Gastrocnemius medialis (tissue), 4 donors: ENCODE data around the gene TTN. TPM values are rescaled to one million over a fixed set of nuclear protein-coding genes. Genes with fewer than 3 reads are reported as not detected.

Source experiments
- ATAC-seq, 2 donors: fragments of 150-250 bp; one replicate each; pipeline ENCODE4 v1.9.1; 2016
- DNase-seq, 2 donors: peaks; one replicate each; pipeline ENCODE4 v3.0.0-alpha.2; 2019
- H3K27ac ChIP-seq, 4 donors: fragments of 200-600 bp; sonication (generic); 1 replicate in 1 of 4; 2 replicates in 3 of 4; pipeline ENCODE4 v1.5.1; 2016 to 2018; ENCODE audit warnings: mild to moderate bottlenecking in 2 of 4, moderate library complexity in 1 of 4
- H3K27me3 ChIP-seq, 3 donors: fragments of 200-600 bp; sonication (generic) in 2 of 3; 1 replicate in 1 of 3; 2 replicates in 2 of 3; pipeline versions ENCODE4 v1.5.1 to v1.6.0; 2016 to 2019; ENCODE audit warnings: mild to moderate bottlenecking in 1 of 3, moderate library complexity in 1 of 3
- H3K36me3 ChIP-seq, 2 donors: fragments of 200-600 bp; sonication (generic) in 1 of 2; one replicate each; pipeline ENCODE4 v1.5.1; 2017 to 2018
- H3K4me1 ChIP-seq, 2 donors: fragments of 200-600 bp; sonication (generic) in 1 of 2; one replicate each; pipeline ENCODE4 v1.5.1; 2016 to 2017; ENCODE audit warnings: mild to moderate bottlenecking in 2 of 2
- H3K4me3 ChIP-seq, 4 donors: fragments of 200-600 bp; sonication (generic) in 3 of 4; 1 replicate in 1 of 4; 2 replicates in 3 of 4; pipeline ENCODE4 v1.5.1; 2016 to 2019; ENCODE audit warnings: mild to moderate bottlenecking in 2 of 4
- H3K9me3 ChIP-seq, 3 donors: fragments of 200-600 bp; sonication (generic) in 2 of 3; 1 replicate in 1 of 3; 2 replicates in 2 of 3; pipeline ENCODE4 v1.5.1; 2016 to 2019
- CTCF ChIP-seq, 5 experiments: fragments of 450-650 bp in 3 of 5; fragments of 200-600 bp in 2 of 5; sonication (generic) in 2 of 5; IDR thresholded peaks in 4 of 5; conservative IDR thresholded peaks in 1 of 5; 1 replicate in 4 of 5; 2 replicates in 1 of 5; pipeline ENCODE4 v1.5.1; 2016 to 2019; ENCODE audit warnings: antibody characterized with exemption in 5 of 5, mild to moderate bottlenecking in 3 of 5, moderate library complexity in 3 of 5
- POLR2A ChIP-seq, 2 donors: fragments of 450-650 bp; IDR thresholded peaks; one replicate each; pipeline ENCODE4 v1.6.1; 2017; ENCODE audit warnings: antibody characterized with exemption in 2 of 2, mild to moderate bottlenecking in 2 of 2, moderate library complexity in 2 of 2
- in situ Hi-C, 4 donors: fragments of 200-750 bp; cut with MboI; loops; one replicate each; pipeline versions ENCODE4 v1.15.0 to v1.8.0; 2017; ENCODE audit warnings: low sequenced_read_pairs in 4 of 4
- intact Hi-C: fragments of 100-400 bp; cut with DNase I; formaldehyde crosslinking; loops from one replicate; pipeline ENCODE4 v1.15.1; 2023; ENCODE audit warnings: low total_unique reads
- total RNA-seq, 4 donors: library from RNA; depleted of rRNA; stranded (reverse); fragments of >200 nt; gene quantifications; one replicate each; pipeline versions ENCODE4 v1.1.0 to v1.2.3, GENCODE V29; 2016

The TTN gene
- total RNA-seq, 4 donors from 2014 or later = 4,552 to 9,701 (median 7,268) TPM

- TF ChIP-seq CTCF (IDR thresholded peaks at IDR 0.05 in 4 of 5, conservative IDR thresholded peaks at IDR 0.05 in 1 of 5) (no peak), POLR2A (IDR thresholded peaks at IDR 0.05) (no peak)
- no peak overlapping the region for H3K27ac ChIP-seq
- peaks cover 0 to 99% of the 10 kb centered on the region in 2 donors for H3K36me3 ChIP-seq
- intact Hi-C loops (loop anchor here (5.0 kb wide), 1 partner anchor 45 kb away; no protein-coding TSS in a partner anchor), in situ Hi-C loops (no loop called here)
- no peak overlapping the region for H3K4me3 ChIP-seq
- H3K9me3 ChIP-seq = no peaks in the 10 kb centered on the region
- H3K27me3 ChIP-seq = no peaks in the 10 kb centered on the region
- H3K4me1 ChIP-seq = peaks cover 55% of the 10 kb centered on the region in 2 donors
- DNase-seq (no peak), ATAC-seq (peak; percentile 70 to 75)
These were observed 50.4 kb downstream of the TTN start for GRCh38 chr2:178756843-178757242.

- TF ChIP-seq CTCF (IDR thresholded peaks at IDR 0.05 in 4 of 5, conservative IDR thresholded peaks at IDR 0.05 in 1 of 5) = no peak
- TF ChIP-seq POLR2A (IDR thresholded peaks at IDR 0.05) = no peak
- H3K4me1 ChIP-seq = peaks cover 50 to 54% of the 10 kb centered on the region in 2 donors
- DNase-seq = no peak
- intact Hi-C loops (loop anchor here (5.0 kb wide), 1 partner anchor 46 kb away; no protein-coding TSS in a partner anchor), in situ Hi-C loops (no loop called here)
- no peaks in the 10 kb centered on the region for H3K9me3 ChIP-seq
- no peaks in the 10 kb centered on the region for H3K27me3 ChIP-seq
- peaks cover 0 to 99% of the 10 kb centered on the region in 2 donors for H3K36me3 ChIP-seq
- peak overlapping the region in 1 of 4 donors; percentile 41 for H3K27ac ChIP-seq
- H3K4me3 ChIP-seq = no peak overlapping the region
- no peak for ATAC-seq
These were observed 50.9 kb downstream of the TTN start for GRCh38 chr2:178756343-178756742.

GRCh38 chr2:178747767-178748166 lies 59.5 kb downstream of the TTN start:
- DNase-seq = no peak
- in situ Hi-C loops (no loop called here), intact Hi-C loops (no loop called here)
- TF ChIP-seq CTCF (IDR thresholded peaks at IDR 0.05 in 4 of 5, conservative IDR thresholded peaks at IDR 0.05 in 1 of 5) = no peak
- TF ChIP-seq POLR2A (IDR thresholded peaks at IDR 0.05) = no peak
- Histone ChIP-seq H3K4me1 (peaks cover 63 to 68% of the 10 kb centered on the region in 2 donors), H3K36me3 (peaks cover 2 to 98% of the 10 kb centered on the region in 2 donors), H3K27ac (peak overlapping the region in 3 of 4 donors; percentile 24 to 53 (median 35)), H3K4me3 (no peak overlapping the region), H3K9me3 (no peaks in the 10 kb centered on the region), H3K27me3 (no peaks in the 10 kb centered on the region)
- ATAC-seq = peak in 1 of 2 donors; percentile 15

GRCh38 chr2:178734518-178734917 lies 72.7 kb downstream of the TTN start:
- no peak for DNase-seq
- Histone ChIP-seq H3K36me3 (peaks cover 0 to 100% of the 10 kb centered on the region in 2 donors), H3K27me3 (no peaks in the 10 kb centered on the region), H3K4me1 (peaks cover 79 to 83% of the 10 kb centered on the region in 2 donors), H3K27ac (peak overlapping the region in 2 of 4 donors; percentile 41 to 79), H3K4me3 (no peak overlapping the region), H3K9me3 (no peaks in the 10 kb centered on the region)
- in situ Hi-C loops (no loop called here), intact Hi-C loops (loop anchor here (5.0 kb wide), 2 partner anchors 38 to 68 kb away; no protein-coding TSS in a partner anchor)
- TF ChIP-seq POLR2A (IDR thresholded peaks at IDR 0.05) (no peak), CTCF (IDR thresholded peaks at IDR 0.05 in 4 of 5, conservative IDR thresholded peaks at IDR 0.05 in 1 of 5) (no peak)
- ATAC-seq = no peak
